LNCaP clone FGC (cell line): ENCODE results near the gene URGCP.

Experiments
- DNase-seq: peaks from one replicate; pipeline ENCODE4 v3.0.0-alpha.2; 2011; ENCODE audit warnings: low read depth
- H3K4me3 ChIP-seq: 2 replicates; pipeline ENCODE4 v1.5.1; 2011; ENCODE audit warnings: mild to moderate bottlenecking, low read depth, low read length, control low read depth
- TF ChIP-seq, protein P1 (sequence below): IDR thresholded peaks from 2 replicates; pipeline ENCODE4 v1.5.1; 2012; ENCODE audit warnings: mild to moderate bottlenecking; ENCODE audit not compliant: control insufficient read depth, insufficient read depth; ENCODE audit errors: extremely low read depth

Gene URGCP

DNA sequence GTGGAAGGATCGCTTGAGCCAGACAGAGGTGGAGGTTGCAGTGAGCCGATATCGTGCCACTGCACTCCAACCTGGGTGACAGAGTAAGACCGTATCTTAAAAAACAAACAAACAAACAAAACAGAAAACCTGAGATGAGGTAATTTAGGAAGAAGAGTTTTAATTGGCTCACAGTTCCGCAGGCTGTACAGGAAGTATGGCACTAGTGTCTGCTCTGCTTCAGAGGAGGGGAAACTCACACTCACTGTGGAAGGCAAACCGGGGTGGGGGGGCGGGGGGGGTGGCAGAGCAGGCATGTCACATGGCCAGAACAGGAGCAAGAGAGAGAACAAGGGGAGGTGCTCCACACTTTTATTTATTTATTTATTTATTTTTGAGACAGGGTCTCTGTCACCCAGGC, 24.9 kb upstream of the URGCP start:
- no peak for DNase-seq

DNA sequence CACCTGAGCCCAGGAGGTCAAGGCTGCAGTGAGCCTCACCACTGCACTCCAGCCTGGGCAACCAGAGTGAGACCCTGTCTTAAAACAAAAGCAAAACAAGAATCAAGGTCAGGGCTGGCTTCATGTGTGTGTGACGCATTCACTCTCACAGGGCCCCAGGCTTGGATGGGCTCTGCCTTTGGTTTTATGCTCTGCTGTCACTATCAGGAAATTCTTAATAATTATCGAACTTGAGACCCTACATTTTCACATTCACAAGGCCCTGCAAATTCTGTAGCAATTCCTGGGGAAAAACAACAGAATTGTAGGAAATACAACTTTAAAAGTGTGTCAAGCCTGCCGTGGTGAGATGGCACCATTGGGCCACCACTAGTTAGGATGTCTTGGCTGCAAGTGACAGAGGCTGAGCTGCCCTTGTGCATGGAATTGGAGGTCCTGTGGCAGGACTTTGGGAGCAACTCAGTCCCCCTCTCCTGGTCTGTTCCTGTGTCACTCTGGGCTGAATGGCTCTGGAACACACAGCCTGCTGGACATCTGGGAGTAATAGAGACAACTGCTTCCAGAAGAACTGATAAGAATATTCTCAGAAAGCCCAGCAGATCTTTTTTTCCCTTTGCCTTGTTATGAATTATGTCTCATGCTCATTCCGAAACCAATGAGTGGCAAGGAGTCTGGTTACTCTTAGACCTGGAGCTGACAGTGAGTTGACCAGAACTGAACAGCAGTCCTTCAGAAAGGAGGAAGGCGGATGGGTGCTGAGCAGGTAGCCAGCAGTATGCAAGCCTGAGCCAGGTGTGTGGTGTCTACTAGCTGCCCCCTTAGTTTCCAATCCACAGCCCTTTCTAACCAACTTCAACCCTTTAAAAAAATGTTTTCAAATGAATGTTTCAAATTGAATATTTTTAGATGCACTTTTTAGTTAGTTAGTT, 23.4 kb upstream of the URGCP start:
- DNase-seq = no peak
- no peak overlapping the region for H3K4me3 ChIP-seq
- TF ChIP-seq, protein P1, sequence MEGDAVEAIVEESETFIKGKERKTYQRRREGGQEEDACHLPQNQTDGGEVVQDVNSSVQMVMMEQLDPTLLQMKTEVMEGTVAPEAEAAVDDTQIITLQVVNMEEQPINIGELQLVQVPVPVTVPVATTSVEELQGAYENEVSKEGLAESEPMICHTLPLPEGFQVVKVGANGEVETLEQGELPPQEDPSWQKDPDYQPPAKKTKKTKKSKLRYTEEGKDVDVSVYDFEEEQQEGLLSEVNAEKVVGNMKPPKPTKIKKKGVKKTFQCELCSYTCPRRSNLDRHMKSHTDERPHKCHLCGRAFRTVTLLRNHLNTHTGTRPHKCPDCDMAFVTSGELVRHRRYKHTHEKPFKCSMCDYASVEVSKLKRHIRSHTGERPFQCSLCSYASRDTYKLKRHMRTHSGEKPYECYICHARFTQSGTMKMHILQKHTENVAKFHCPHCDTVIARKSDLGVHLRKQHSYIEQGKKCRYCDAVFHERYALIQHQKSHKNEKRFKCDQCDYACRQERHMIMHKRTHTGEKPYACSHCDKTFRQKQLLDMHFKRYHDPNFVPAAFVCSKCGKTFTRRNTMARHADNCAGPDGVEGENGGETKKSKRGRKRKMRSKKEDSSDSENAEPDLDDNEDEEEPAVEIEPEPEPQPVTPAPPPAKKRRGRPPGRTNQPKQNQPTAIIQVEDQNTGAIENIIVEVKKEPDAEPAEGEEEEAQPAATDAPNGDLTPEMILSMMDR = no peak

More for the DNA sequence above, 24.9 kb upstream of the URGCP start:
- H3K4me3 ChIP-seq = no peak overlapping the region
- TF ChIP-seq, protein P1 = no peak

DNA sequence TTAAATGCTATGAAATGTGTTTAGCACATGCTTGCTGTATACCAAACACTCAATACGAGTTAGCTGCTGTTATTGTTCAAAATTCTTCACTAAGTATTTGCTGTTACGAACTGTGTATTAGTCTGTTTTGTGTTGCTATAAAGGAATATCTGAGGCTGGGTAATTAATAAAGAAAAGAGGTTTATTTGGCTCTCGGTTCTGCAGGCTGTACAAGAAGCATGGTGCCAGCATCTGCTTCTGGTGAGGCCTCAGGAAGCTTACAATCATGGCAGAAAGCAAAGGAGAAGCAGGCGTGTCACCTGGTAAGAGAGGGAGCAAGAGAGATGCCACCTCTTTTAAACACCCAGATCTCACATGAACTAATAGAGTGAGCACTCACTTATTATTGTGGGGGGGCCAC, 21.4 kb upstream of the URGCP start:
- no peak overlapping the region for H3K4me3 ChIP-seq
- TF ChIP-seq, protein P1 = no peak
- no peak for DNase-seq

DNA sequence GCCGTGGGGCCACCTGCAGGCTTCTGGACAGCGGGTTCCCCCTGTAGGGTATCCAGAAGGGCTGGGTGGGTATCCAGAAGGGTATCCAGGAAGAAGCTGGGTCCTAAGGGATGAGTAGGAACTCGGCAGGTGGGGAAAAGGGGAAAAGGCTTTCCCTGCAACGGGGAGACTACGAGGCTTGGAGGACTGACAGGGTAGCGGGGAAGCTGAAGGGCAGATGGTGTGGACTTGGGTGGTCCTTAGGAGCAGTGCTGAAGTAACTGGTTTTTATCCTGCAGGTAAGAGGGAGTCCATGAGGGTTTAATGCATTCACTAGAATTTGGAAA, 20.4 kb upstream of the URGCP start:
- DNase-seq = no peak
- H3K4me3 ChIP-seq = peak overlapping the region; percentile 66
- TF ChIP-seq, protein P1 = peak; percentile 15; the same call in 1 of the 2 replicates

DNA sequence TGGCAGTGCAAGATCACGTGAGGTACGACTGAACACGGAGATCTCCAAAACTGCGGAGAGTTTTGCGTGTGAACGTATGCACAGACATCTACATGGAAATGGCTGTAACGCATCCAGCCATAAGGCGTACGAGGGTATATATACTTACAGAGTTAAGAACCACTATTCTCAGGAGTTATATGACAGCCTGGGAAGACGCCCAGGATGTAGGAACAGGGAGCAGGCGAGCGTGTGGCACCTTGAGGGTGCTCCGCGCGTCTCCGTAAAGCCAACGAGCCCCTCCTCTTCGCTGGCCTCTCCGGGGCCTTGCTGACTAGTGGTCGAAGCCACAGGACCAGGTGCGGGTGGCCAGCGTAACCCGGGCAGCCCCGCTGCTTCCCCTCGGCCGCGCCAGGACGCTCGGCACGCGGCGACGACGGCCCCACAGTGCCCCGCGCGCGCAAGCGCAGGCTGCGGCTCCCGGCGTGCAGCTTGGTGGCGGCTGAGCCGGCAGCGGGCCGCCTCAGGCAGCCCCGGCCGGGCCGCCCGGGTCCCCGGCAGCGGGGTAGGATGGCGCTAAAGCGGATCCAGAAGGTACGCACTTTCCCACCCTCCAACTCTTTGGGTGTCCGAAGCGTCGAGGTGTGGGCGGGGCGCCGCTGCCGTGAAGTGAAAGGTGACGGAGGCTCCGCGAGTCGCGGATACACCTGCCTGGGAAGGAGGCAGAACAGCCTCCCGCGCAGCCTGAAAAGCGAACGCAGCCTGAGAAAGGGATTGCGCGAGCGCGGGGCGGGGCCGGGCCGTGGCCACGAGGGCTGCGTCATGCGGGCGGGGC, 19.8 kb upstream of the URGCP start, which contains the start of gene UBE2D4:
Gene UBE2D4, plus strand, starts transcription at position 453 of the 814 bp plus-strand sequence. Its CDS starts 97 bp downstream, at position 550.
- peak; percentile 62 for DNase-seq
- peak within 1 kb of the TSS; percentile 66 for H3K4me3 ChIP-seq
- TF ChIP-seq, protein P1 = no peak

DNA sequence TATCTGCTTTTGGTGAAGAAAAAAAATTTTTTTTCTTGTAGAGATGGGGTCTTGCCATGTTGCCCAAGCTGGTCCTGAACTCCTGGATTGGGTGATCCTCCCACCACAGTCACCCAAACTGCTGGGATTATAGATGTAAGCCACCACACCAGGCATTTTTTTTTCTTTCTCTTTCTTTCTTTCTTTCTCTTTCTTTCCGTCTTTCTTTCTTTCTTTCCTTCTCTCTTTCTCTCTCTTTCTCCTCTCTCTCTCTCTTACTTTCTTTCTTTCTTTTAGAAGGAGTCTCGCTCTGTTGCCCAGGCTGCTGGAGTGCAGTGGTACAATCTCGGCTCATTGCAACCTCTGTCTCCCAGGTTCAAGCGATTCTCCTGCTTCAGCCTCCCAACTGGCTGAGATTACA, 16.3 kb upstream of the URGCP start:
- TF ChIP-seq, protein P1 = no peak
- DNase-seq = no peak
- H3K4me3 ChIP-seq = no peak overlapping the region
